ENCODE results near the gene TOB2.
"Not testable (repeated sequence)": the region's sequence is repeated elsewhere in the genome, so short reads cannot be mapped to it uniquely, and the experiment has no call there.

The TOB2 gene

GRCh38 chr22:41461901-41462300 is 15.3 kb upstream of the TOB2 start:
- DNase-seq, result no peak

GRCh38 chr22:41460071-41460470 is 13.5 kb upstream of the TOB2 start:
- not testable (repeated sequence) for DNase-seq

GRCh38 chr22:41459431-41459830 is 12.8 kb upstream of the TOB2 start:
- no peak for DNase-seq

- no peak for DNase-seq
Measured at GRCh38 chr22:41458161-41458728, 11.6 kb upstream of the TOB2 start.

GRCh38 chr22:41448189-41448808 is 1.7 kb upstream of the TOB2 start:
- peak; percentile 99 for DNase-seq

GRCh38 chr22:41447435-41448188 is 1.0 kb upstream of the TOB2 start:
- peak; percentile 62 for DNase-seq

GRCh38 chr22:41446057-41446501 is 522 bp downstream of the TOB2 start:
- DNase-seq, result peak; percentile 13

- peak; percentile 10 for DNase-seq
Measured at GRCh38 chr22:41445129-41446056, 1.2 kb downstream of the TOB2 start.

- peak; percentile 94 for DNase-seq
Measured at GRCh38 chr22:41444360-41445128, 2.1 kb downstream of the TOB2 start.

- DNase-seq, result no peak
Measured at GRCh38 chr22:41442240-41442792, 4.3 kb downstream of the TOB2 start.

- DNase-seq, result not testable (repeated sequence)
Measured at GRCh38 chr22:41440511-41440910, 6.1 kb downstream of the TOB2 start.

GRCh38 chr22:41437198-41437597 is 9.4 kb downstream of the TOB2 start:
- DNase-seq, result no peak

GRCh38 chr22:41436322-41437113 is 10.1 kb downstream of the TOB2 start:
- no peak for DNase-seq

- DNase-seq, result no peak
Measured at GRCh38 chr22:41435560-41435959, 11.0 kb downstream of the TOB2 start.

- DNase-seq, result not testable (repeated sequence)
Measured at GRCh38 chr22:41434361-41435003, 12.1 kb downstream of the TOB2 start.

- not testable (repeated sequence) for DNase-seq
Measured at GRCh38 chr22:41433480-41433879, 13.1 kb downstream of the TOB2 start.

GRCh38 chr22:41431656-41432055 is 14.9 kb downstream of the TOB2 start:
- DNase-seq, result no peak

- DNase-seq, result no peak
Measured at GRCh38 chr22:41429951-41430332, 16.7 kb downstream of the TOB2 start.

- no peak for DNase-seq
Measured at GRCh38 chr22:41429232-41429950, 17.2 kb downstream of the TOB2 start.
